ENCODE results near the gene THRB.
A peak's percentile ranks its signal among the peaks of the same experiment; 100 is the strongest.

The THRB gene

DNA sequence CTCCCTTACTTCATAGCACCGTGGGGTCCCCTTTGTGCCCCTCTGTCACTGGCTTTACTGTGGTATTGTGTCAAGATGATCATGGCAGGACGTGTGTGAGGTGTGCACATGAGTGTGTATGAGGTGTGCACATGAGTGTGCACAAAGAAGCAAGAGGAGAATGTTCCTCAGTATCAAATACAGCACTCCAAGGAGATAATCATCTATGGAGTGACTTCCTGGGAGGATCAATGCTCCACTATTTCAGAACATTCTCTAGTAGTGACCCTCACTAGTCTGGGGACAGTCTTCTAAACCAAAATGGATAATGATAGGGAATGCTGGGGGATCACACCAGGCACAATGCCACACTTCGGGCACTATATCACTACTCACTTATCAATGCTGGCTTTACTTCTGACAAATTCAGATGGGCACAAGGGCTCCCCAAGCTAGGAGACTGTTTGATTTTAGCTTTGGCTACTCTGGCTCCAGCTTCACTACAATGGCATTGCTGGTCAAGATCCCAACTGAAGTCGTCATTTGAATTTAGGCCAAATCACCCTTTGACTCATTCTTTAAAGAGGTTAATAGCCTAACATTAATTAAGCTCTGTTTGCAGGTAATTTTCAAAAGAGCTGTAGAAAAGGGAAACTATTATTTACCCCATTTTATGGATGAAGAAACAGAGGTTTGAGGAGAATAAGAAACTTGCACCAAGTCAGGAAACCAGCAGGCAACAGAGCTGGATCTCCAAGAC, 124.1 kb downstream of the THRB start:
- TF ChIP-seq CTCF (IDR thresholded peaks at IDR 0.05; ENCODE audit: low read depth, low read length, missing control alignments): no peak
- DNase-seq (ENCODE audit: extremely low read depth, low read depth): no peak
- no peak overlapping the region for H3K4me3 ChIP-seq (replicated peaks; ENCODE audit: low read depth, low read length)

GRCh38 chr3:24368605-24369004, 126.0 kb downstream of the THRB start:
- TF ChIP-seq CTCF (IDR thresholded peaks at IDR 0.05; ENCODE audit: low read depth, low read length, missing control alignments): no peak
- DNase-seq (ENCODE audit: extremely low read depth, low read depth): no peak
- H3K4me3 ChIP-seq (replicated peaks; ENCODE audit: low read depth, low read length): no peak overlapping the region

GRCh38 chr3:24367664-24368264, 126.9 kb downstream of the THRB start:
- TF ChIP-seq CTCF (IDR thresholded peaks at IDR 0.05; ENCODE audit: low read depth, low read length, missing control alignments): no peak
- no peak overlapping the region for H3K4me3 ChIP-seq (replicated peaks; ENCODE audit: low read depth, low read length)
- DNase-seq (ENCODE audit: extremely low read depth, low read depth): no peak

GRCh38 chr3:24367216-24367615, 127.4 kb downstream of the THRB start:
- H3K4me3 ChIP-seq (replicated peaks; ENCODE audit: low read depth, low read length): no peak overlapping the region
- TF ChIP-seq CTCF (IDR thresholded peaks at IDR 0.05; ENCODE audit: low read depth, low read length, missing control alignments): no peak
- DNase-seq (ENCODE audit: extremely low read depth, low read depth): no peak

DNA sequence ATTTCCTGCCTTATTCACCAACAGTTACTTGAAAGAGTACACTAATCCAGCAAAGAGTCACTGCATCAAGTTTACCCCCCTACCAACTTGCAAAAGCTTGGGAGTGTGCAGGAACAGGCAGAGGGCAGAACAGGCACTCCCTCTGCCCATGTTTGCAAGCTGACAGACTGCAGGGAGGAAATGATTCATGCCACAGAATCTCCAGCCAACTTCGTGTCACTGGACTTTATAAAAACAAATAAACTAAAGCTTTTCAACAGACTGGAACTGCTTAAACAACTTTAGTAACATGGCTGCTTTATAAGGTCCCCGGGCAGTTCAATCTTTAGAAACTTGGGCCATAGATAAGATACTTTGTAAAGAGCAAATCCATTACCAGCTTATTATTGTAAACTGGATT, 129.5 kb downstream of the THRB start:
- H3K4me3 ChIP-seq (replicated peaks; ENCODE audit: low read depth, low read length): no peak overlapping the region
- peak; percentile 75 for DNase-seq (ENCODE audit: extremely low read depth, low read depth)
- TF ChIP-seq CTCF (IDR thresholded peaks at IDR 0.05; ENCODE audit: low read depth, low read length, missing control alignments): no peak

GRCh38 chr3:24364359-24364758, 130.3 kb downstream of the THRB start:
- no peak for TF ChIP-seq CTCF (IDR thresholded peaks at IDR 0.05; ENCODE audit: low read depth, low read length, missing control alignments)
- H3K4me3 ChIP-seq (replicated peaks; ENCODE audit: low read depth, low read length): no peak overlapping the region
- DNase-seq (ENCODE audit: extremely low read depth, low read depth): no peak
